ENCODE results near the gene CSNK1A1L. TPM values are rescaled to one million over a fixed set of nuclear protein-coding genes. Genes with fewer than 3 reads are reported as not detected.

The CSNK1A1L gene
- total RNA-seq, 4 donors from 2014 or later, result not detected

GRCh38 chr13:37136633-37137032 lies 31.2 kb upstream of the CSNK1A1L start:
- Histone ChIP-seq H3K9me3 (no peaks in the 10 kb centered on the region), H3K4me1 (no peaks in the 10 kb centered on the region), H3K27ac (replicated peaks in 1 of 4) (no peak overlapping the region), H3K27me3 (no peaks in the 10 kb centered on the region), H3K4me3 (no peak overlapping the region), H3K36me3 (no peaks in the 10 kb centered on the region)
- intact Hi-C loops (cut with DNase I), result no loop called here
- 84% methylated on average over 2 of the region's 2 CpGs for whole genome bisulfite sequencing
- TF ChIP-seq POLR2AphosphoS5 (IDR thresholded peaks at IDR 0.05) (no peak), POLR2A (IDR thresholded peaks at IDR 0.05; ENCODE audit: low read depth) (no peak), EP300 (IDR thresholded peaks at IDR 0.05) (no peak)
- TF ChIP-seq, protein P1, sequence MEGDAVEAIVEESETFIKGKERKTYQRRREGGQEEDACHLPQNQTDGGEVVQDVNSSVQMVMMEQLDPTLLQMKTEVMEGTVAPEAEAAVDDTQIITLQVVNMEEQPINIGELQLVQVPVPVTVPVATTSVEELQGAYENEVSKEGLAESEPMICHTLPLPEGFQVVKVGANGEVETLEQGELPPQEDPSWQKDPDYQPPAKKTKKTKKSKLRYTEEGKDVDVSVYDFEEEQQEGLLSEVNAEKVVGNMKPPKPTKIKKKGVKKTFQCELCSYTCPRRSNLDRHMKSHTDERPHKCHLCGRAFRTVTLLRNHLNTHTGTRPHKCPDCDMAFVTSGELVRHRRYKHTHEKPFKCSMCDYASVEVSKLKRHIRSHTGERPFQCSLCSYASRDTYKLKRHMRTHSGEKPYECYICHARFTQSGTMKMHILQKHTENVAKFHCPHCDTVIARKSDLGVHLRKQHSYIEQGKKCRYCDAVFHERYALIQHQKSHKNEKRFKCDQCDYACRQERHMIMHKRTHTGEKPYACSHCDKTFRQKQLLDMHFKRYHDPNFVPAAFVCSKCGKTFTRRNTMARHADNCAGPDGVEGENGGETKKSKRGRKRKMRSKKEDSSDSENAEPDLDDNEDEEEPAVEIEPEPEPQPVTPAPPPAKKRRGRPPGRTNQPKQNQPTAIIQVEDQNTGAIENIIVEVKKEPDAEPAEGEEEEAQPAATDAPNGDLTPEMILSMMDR (IDR thresholded peaks at IDR 0.05), result no peak
- no peak for DNase-seq (ENCODE audit: extremely low spot score)

DNA sequence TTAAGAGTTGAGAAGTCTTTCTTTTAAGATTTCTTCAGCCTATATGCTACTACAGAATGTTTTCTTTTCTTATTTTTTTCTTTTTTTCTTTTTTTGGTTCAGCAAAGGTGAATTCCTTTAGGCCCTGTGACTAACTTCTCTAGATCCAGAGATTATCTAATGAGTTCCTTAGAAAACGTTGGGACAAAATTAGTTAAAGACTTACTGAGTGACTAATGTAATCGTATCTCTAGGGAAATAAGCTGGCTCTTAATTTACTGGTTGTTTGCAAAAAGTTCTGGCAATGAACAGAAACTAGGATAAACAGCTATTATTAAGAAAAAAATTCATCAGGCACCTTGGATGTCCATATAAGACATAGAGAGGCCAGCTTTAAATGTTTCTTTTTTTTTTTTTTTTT lies 30.7 kb upstream of the CSNK1A1L start:
- no peaks in the 10 kb centered on the region for H3K9me3 ChIP-seq
- H3K36me3 ChIP-seq, result no peaks in the 10 kb centered on the region
- intact Hi-C loops (cut with DNase I), result no loop called here
- no peak for TF ChIP-seq POLR2AphosphoS5 (IDR thresholded peaks at IDR 0.05)
- TF ChIP-seq EP300 (IDR thresholded peaks at IDR 0.05), result no peak
- TF ChIP-seq POLR2A (IDR thresholded peaks at IDR 0.05; ENCODE audit: low read depth), result no peak
- TF ChIP-seq, protein P1 (IDR thresholded peaks at IDR 0.05), result no peak
- H3K4me3 ChIP-seq, result no peak overlapping the region
- H3K4me1 ChIP-seq, result no peaks in the 10 kb centered on the region
- no peaks in the 10 kb centered on the region for H3K27me3 ChIP-seq
- no peak overlapping the region for H3K27ac ChIP-seq (replicated peaks in 1 of 4)
- 58% methylated on average over 2 of the region's 2 CpGs for WGBS
- DNase-seq (ENCODE audit: extremely low spot score), result no peak

GRCh38 chr13:37134411-37135041 lies 29.1 kb upstream of the CSNK1A1L start:
- TF ChIP-seq POLR2A (IDR thresholded peaks at IDR 0.05; ENCODE audit: low read depth), result no peak
- no peak for TF ChIP-seq EP300 (IDR thresholded peaks at IDR 0.05)
- H3K36me3 ChIP-seq, result no peaks in the 10 kb centered on the region
- no peaks in the 10 kb centered on the region for H3K4me1 ChIP-seq
- 66% methylated on average over 6 of the region's 6 CpGs for WGBS
- H3K4me3 ChIP-seq, result no peak overlapping the region
- H3K9me3 ChIP-seq, result no peaks in the 10 kb centered on the region
- no peak for DNase-seq (ENCODE audit: extremely low spot score)
- no peak overlapping the region for H3K27ac ChIP-seq (replicated peaks in 1 of 4)
- H3K27me3 ChIP-seq, result no peaks in the 10 kb centered on the region
- intact Hi-C loops (cut with DNase I), result no loop called here

DNA sequence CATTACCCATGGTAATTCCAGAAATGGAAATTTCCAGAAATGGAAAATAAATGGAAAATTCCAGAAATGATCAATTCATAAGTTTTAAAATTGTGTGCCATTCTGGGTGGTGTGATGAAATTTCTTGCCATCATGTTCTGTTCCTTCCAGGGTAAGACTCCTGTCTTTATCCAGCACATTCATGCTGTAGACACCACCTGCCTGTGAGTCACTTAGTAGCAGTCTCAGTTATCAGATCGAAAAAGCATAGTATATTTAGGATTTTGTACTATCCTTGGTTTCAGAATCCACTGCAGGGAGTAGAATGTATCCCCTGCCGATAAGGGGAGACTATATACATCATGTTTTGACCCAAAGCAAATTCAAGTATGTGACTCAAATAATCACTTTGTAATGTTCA lies 26.7 kb upstream of the CSNK1A1L start:
- Histone ChIP-seq H3K27ac (replicated peaks in 1 of 4) (no peak overlapping the region), H3K27me3 (no peaks in the 10 kb centered on the region), H3K36me3 (no peaks in the 10 kb centered on the region), H3K4me1 (peaks cover 0 to 11% (median 5%) of the 10 kb centered on the region in 4 donors), H3K9me3 (no peaks in the 10 kb centered on the region), H3K4me3 (no peak overlapping the region)
- 92% methylated on average over 2 of the region's 2 CpGs for WGBS
- TF ChIP-seq EP300 (IDR thresholded peaks at IDR 0.05), result no peak
- TF ChIP-seq POLR2AphosphoS5 (IDR thresholded peaks at IDR 0.05), result no peak
- TF ChIP-seq, protein P1 (IDR thresholded peaks at IDR 0.05), result no peak
- TF ChIP-seq POLR2A (IDR thresholded peaks at IDR 0.05; ENCODE audit: low read depth), result no peak
- intact Hi-C loops (cut with DNase I), result no loop called here
- no peak for DNase-seq (ENCODE audit: extremely low spot score)

- Histone ChIP-seq H3K4me3 (no peak overlapping the region), H3K9me3 (no peaks in the 10 kb centered on the region), H3K36me3 (no peaks in the 10 kb centered on the region), H3K4me1 (peaks cover 5 to 12% (median 6%) of the 10 kb centered on the region in 4 donors), H3K27ac (replicated peaks in 1 of 4) (no peak overlapping the region), H3K27me3 (no peaks in the 10 kb centered on the region)
- intact Hi-C loops (cut with DNase I), result no loop called here
- no peak for TF ChIP-seq EP300 (IDR thresholded peaks at IDR 0.05)
- TF ChIP-seq, protein P1 (IDR thresholded peaks at IDR 0.05), result no peak
- no peak for TF ChIP-seq POLR2AphosphoS5 (IDR thresholded peaks at IDR 0.05)
- no peak for TF ChIP-seq POLR2A (IDR thresholded peaks at IDR 0.05; ENCODE audit: low read depth)
- no peak for DNase-seq (ENCODE audit: extremely low spot score)
- 78% methylated on average over 3 of the region's 3 CpGs for WGBS
These were observed 25.6 kb upstream of the CSNK1A1L start for GRCh38 chr13:37131092-37131491.

Data from esophagus muscularis mucosa (tissue), 4 donors.